NCI-H128 (cell line): ENCODE data around the gene TRO.

Source experiments
- DNase-seq: peaks from one replicate; lab custom pipeline; 2025; ENCODE audit not compliant: unreplicated experiment; lab: John Stamatoyannopoulos, UW

TRO gene

DNA sequence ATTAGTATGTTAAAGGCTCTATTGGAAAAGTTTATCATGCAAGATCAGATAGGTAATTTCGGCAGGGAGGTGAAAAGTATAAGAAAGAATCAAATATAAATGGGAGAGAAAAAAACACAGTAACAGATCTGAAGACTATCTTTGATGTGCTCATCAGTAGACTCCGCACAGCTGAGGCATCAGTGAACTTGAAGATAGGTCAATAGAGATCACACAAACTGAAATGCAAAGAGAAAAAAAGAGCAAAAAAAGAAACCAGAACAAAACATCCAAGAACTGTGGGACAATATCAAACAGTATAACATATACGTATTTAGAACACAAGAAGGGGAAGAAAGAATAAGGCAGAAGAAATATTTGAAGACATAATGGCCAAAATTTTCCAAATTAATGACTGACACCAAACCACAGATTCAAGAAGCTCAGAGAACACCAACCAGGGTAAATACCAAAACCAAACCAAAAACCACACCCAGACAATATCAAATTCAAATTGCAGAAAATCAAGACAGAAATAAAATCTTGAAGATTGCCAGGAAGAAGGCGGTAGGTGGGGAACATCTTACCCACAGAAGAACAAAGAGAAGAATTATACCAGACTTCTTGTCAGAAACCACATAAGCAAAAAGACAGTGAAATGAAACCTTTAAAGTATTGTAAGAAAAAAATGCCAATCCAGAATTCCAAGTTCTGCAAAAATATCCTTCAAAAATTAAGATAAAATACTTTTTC, 44.3 kb downstream of the TRO start:
- no peak for DNase-seq

DNA sequence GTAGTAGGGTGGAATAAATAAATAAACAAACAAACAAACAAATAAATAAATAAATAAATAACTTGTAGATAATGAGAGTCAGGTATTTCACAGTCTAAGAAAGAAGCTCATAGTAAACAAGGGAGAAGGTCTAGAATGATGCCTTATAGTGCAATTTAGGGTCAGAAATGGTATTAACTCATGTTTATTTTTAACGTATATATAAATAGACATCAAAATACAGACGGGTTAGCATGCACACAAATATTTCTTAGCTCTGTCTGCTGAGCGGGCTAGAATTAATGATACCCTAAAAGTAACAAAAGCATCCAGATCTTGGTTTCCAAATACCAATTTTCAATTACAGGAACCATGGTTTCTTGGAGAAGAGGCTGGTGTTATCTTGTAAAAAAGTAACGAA, 56.8 kb downstream of the TRO start:
- no peak for DNase-seq

DNA sequence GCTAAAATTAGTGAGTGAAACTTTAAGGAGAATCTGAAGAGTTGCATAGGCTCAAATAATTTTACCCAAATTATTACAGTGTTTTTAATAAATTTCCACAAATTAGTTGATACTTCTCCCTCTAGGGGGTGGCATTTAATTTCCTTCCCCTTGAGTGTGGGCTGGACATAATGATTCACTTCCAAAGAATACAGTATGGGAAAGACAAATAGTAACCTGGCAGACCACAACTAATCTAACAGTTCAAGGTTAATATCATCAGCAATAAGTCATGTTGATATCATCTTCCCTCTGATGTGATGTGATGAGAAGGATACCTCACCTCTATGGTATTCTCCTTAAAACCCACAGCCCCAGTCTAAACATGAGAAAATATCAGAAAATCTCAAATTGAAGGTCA, 57.8 kb downstream of the TRO start:
- no peak for DNase-seq

DNA sequence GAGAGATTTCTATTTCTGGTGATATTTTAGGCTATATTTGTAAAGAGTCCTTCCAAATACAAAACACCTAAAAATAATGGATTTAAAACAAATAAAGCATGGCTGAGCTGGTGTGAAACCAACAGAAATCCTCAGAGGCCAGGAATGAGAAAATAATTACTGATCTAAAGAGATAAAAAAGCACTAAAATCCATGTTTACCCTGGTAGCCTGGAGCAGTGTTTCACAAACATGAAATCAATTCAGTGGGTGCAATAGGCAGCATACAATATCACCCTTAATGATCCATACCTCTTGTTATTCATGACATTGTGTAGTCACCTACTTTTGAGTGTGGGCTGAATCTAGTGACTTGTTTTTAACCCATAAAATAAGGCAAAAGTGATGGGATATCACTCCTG, 58.8 kb downstream of the TRO start:
- DNase-seq: no peak

DNA sequence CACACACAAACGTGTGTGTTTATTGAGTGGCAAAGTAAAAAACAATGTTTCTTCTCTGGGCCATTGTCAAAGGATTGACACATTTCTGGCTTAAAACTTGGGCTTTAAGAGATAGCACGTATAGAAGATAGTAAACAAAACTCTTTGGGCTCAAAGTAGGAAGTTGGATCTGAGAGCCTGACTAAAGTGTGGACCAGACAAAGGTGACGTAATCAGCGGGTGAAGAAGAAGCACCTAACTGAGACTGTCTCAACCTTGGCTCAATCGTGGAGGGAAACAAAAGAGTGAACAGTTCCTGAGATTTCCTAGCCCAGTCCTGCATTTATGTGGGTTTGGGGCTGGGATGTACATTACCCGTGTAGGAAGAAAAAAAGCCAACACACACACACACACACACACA, 59.7 kb downstream of the TRO start:
- DNase-seq: no peak
